Activated naive CD4-positive, alpha-beta T cell treated with Interleukin-2 at 50 U/mL for 16 hours (primary cell): ENCODE measurements around the gene C22orf31.

Experiments
- DNase-seq: peaks from one replicate; pipeline ENCODE4 v3.0.0-alpha.2; 2020

C22orf31 gene

GRCh38 chr22:29023172-29023796 is 38.3 kb downstream of the C22orf31 start:
- no peak for DNase-seq

DNA sequence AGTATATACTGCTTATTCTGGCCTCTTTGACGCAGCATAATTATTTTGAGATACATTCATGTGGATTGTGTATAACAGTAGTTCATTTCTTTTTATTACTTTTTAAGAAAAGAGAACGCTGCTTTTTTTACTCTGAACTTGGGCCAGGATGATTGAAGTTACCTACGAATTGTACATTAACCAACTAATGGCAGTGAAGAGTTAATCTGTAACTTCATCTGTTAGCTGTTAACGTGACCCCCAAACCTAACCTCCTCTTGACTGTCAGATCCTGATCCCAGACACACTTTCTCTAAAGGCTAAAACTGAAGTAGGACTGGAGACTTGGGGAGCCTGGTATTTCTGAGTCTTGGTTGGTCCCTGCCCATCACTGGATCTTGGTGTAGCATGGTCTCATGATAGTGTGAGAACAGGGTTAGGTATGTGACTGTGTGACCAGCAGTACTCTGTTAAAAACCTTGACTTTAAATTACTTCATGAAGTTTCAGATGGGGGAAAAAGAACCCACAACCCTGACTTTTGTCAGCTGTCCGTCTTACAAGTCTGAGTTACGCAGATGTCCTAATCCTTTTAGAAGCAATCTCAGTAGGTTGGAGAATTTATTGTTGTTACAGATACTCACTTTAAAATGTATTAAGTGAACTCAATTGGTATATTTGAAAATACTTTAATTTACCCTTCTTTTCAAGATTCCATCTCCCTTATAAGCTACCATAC is 39.4 kb downstream of the C22orf31 start:
- DNase-seq, result no peak

DNA sequence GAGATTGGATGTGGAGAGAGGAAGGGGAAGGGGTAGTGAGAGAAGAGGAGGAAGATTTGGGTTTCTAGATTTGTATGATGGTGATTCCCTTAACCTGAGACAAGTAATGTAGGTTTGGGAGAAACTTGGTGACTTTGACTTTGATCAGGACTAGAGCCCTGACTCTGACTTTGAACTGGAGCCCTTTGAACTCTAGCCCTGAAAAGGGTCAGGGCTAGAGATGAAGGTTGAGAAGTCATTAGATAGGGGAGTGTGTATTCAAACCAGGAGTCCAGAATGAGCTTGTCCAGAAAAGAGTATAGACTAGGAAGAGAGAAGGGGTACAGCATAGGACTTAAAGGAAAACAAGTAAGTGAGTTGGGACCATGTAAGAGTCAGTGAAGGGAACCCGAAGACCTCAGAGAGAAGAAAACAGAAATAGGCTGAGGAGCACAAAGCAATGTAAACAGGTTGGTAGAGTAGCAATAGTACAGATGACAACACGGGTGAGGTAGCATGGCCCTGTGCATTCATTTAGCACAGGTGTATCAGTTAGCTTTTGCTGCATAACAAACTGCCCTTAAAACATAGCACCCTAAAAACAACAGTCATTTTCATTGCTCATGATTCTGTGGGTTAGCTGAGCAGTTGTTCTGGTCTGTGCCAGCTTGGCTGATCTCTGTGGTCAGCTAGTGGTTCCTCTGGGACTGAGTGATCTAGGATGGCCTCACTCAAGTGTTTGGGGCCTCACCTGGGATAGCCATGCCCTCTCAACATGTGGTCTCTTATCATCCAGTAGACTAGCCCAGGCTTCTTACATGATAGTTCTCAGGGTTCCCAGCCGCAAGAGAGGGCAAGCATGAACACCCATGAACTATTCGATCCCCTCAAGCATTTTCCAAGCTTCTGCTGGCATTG is 43.1 kb downstream of the C22orf31 start:
- no peak for DNase-seq

- DNase-seq, result no peak
Measured at GRCh38 chr22:29016067-29016938, 45.3 kb downstream of the C22orf31 start.

GRCh38 chr22:29014773-29015172 is 46.9 kb downstream of the C22orf31 start:
- no peak for DNase-seq

DNA sequence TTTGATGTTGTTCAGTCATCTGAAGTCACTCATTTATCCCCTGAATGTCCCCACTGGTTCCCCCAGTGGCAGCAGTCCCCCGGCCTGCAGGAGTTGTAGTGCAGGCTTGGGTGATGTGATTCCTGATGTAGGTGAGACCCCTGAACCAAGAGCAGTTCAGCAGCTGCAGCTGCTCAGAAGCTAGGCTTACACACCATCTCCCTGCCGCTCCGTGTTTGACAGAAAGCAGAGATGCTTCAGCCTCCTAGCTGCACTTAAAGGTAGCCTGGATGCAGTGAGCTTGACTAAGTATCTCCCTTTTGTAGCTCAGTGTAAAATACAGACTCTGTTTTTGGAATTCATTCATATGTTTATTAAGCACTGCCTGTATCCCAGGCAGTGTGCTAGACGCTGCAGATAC is 47.3 kb downstream of the C22orf31 start:
- DNase-seq, result no peak

- DNase-seq, result no peak
Measured at GRCh38 chr22:29012952-29013351, 48.7 kb downstream of the C22orf31 start.

DNA sequence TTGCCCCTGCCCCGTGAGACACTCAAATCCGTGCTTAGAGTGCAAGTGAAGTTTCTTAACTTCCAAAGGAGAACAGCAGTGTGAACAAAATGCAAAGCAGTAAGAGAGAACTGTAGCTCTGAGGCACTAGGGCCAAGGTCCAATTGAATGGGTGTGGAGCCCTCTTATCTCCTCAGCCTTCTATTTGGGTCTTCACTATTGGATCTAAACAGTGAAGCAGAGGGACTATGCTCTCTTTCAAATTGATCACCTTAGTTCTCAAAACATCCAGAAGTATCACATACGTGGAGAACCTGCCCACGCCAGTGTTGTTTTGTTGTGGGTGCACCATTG is 49.6 kb downstream of the C22orf31 start:
- DNase-seq, result no peak

DNA sequence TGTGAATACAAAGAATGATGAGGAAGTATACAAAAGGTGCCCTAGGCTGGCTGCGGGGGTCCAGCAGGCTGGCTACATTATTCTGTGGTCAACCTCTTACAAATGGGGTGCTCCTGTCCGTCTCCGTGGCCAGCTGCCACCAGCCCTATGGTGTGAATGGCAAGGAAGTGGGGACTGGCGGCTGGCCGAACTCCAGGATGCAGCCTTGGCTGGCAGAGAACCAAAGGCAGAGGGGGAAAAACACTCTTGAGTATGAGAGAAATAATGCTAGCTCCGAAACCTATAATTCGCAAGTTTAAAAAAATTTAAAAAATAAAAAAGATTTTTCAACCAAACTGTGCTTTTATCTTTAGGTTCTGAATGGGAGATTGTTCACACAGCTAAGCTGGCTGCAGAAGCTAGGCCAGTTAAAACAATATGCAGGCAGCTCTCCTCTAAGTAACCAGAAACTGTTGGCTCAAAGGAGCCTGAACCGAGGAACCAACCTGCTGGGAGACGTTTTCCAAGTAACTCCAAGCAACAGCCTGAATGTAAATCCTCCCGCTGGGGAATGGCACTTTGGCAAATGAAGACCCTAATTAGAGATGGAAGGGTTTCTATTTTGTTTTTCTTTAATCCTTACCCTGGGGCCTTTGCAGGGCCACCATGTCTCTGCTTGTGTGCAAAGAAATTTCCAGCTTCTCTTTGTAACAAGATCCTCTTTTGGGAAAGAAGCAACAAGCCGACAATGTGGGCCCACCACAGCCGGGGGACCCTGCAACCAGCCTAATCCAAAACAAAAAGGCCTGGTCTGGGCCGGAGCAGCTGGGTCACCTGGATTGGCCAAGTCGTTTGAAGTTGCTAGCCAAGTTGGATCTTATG is 50.2 kb downstream of the C22orf31 start:
- DNase-seq, result no peak

DNA sequence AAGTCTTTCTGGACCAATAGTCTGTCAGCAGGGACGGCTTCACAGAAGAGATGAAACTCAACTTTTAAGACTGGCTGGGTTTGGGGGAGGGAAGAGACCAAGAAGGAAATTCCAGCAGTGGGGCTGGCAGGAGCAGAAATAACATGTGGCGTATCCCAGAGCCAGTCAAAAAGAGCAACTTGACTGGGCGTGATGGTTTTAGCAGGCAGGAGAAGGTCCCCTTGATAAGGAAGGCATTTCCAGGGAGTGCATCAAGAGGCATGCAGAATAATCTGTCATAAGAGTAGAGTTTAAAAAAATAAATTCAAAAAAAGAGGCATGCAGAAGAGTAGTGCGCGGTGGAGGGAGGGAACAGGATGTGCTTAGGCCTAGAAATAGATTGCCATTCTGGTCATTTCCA is 52.5 kb downstream of the C22orf31 start:
- no peak for DNase-seq
